MM.1S (cell line): ENCODE results near the gene KCNMA1.

Source experiments
- CTCF ChIP-seq: fragments of 300-600 bp; sonication (generic); IDR thresholded peaks from 2 replicates; pipeline ENCODE4 v1.5.1; 2016; ENCODE audit warnings: antibody characterized with exemption, low read length, mixed read lengths
- EZH2 ChIP-seq: fragments of 300-600 bp; sonication (generic); optimal IDR thresholded peaks from 2 replicates; pipeline ENCODE3; 2017; ENCODE audit warnings: low read depth, mild to moderate bottlenecking, antibody characterized with exemption, low read length, mixed read lengths

- TF ChIP-seq CTCF (no peak), EZH2 (no peak)
These were observed 531.8 kb downstream of the KCNMA1 start for GRCh38 chr10:77105761-77106221.
